GM19193 (cell line): ENCODE results near the gene NRBF2.

ENCODE experiments used
- POLR2A ChIP-seq: IDR thresholded peaks from 4 replicates; pipeline ENCODE4 v1.6.1; 2011; ENCODE audit not compliant: insufficient read depth, insufficient read length; ENCODE audit errors: extremely low read depth

The NRBF2 gene

DNA sequence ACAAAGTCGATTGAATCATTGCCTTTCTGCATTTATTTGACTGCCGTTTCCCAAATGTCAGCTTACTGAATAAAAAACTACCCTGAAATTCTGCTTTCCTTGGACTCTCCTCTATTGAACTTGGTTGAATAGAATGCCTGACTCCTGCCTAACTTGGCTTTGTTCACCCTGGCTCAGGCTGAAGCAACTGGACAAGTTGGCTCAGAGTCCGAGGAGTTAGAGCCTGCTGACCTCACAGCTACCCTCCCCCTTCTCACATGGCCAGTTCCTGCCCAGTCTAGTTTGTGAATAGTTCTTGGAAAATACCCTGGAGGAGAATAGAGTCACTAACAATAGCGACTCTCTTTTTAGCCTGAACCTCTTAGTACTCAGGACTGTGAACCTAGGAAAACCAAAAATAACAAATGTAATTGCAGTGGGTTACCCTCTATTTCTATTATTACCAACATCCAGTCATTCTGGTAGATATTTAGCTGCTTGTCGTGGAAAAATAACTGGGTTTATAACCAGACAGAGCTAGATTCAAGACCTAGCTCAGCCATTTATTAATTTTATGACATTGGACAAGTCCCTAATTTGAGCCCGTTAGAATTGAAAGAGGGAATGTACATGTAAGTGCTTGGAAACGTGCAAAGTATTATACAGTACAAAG lies 17.3 kb upstream of the NRBF2 start:
- TF ChIP-seq POLR2A, result no peak

DNA sequence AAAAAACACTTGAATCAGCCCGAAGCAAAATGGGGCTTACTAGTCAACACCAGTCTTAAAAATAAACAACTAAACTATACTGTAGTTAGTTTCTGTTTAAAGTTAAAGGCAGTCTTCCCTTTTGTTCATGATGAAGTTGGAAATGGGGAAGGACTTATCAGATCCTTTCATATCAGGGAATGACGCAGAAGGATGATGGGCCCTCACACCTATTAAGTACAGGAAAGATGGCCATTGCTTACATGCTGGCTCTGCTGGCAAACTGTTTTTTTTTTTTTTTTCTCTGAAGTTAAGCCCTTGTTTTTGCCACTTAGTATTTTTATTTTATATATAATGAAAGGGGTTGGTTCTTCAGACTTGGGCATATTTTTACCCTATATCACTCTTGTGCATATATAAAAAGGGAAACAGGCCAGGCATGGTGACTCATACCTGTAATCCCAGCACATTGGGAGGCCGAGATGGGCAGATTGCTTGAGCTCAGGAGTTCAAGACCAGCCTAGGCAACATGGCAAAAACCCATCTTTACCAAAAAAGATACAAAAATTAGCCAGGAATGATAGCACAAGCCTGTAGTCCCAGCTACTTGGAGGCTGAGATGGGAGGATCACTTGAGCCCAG lies 16.6 kb upstream of the NRBF2 start:
- no peak for TF ChIP-seq POLR2A

DNA sequence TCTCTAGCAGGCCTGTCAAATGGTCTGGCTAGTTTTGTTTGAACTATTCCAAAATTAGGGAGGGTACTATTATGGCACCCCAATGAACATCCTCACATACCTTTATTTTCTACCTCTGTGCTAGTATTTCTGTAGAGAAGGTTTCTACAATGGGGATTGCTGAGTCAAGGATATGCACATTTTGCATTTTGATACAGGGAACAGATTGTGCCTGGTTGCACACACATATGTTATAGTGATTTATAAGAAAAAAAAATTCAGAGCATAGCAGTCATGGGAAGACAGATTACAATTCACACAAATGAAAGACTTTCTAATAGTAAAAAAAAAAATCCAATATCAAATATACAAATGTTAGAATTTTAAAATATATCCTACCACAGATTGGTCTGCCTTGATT lies 14.1 kb upstream of the NRBF2 start:
- no peak for TF ChIP-seq POLR2A

DNA sequence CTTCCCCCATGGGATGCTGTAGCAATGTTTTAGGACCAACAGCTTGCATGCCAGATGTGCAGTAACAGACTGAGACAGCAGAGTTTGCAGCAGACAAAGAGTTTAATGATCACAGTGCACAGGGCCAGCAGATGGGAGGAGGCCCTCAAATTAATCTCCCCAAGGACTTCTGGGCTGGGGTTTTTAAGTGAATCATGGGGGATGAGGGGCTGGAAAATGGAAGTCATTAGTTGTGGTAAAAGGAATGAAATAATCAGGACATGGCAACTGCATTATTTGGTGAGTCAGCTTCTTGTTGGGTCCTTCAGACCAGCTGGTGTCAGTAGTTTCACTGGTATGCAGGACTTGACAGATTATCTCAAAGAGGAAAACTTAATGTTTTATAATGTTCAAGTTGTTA lies 12.6 kb upstream of the NRBF2 start:
- TF ChIP-seq POLR2A, result no peak

DNA sequence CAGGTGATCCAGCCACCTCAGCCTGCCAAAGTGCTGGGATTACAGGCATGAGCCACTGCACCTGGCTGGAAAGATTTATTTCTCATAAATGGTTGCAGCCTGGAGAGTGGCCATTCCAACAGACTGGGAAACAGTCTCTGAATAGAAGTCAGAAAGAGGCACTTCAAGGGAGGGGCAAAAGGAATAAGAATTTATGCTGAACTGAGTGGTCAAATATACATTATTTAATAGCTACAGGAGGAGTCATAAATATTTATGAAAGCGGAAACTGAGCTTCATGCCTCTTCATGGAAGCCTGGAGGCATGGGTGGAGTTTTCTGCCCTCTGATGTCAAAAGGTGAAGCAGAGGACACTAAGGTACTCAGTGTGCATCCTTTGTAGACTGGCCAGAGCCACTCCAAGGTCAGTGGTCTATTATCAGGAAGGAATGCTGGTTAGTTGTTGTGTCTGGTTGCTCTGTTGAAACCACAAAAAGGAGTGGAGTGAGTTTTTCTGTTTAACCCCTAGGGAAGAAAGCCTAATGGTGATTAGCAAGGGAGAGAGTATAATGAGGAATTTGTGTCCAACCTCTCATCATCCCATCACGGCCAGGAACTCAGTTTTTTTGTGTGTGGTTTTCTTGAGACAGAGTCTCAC lies 9.3 kb upstream of the NRBF2 start:
- no peak for TF ChIP-seq POLR2A

DNA sequence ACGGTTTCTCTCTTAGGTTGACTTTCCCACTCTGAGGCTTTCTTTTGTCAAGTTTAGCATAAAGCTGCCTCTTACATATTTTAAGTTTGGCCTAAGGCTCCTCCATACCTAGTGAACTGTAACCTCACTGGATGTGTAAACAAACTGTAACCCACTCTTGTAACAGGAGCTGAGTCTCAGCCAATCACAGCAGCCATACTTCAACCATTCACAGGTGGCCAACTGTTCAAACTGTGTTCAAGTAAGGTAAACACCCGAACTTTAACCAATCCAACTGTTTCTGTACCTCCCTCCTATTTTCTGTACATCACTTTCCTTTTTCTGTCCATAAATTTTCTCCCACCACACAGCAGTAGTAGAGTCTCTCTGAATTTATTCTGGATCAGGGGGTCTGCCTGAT lies 7.7 kb upstream of the NRBF2 start:
- no peak for TF ChIP-seq POLR2A

DNA sequence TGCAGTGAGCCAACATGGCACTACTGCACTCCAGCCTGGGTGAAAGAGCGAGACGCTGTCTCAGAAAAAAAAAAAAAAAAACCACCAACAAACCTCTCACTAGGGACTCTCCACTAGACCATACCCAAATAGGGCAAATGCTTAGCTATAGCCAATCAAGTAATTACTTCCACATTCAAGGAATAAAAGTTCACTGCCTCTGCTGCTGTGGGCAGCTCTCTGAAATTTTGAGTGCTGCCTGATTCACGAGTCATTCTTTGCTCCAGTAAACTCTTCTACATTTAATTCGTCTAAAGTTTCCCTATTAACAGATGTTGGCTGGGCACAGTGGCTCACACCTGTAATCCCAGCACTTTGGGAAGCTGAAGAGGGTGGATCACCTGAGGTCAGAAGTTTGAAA lies 4.7 kb upstream of the NRBF2 start:
- no peak for TF ChIP-seq POLR2A

DNA sequence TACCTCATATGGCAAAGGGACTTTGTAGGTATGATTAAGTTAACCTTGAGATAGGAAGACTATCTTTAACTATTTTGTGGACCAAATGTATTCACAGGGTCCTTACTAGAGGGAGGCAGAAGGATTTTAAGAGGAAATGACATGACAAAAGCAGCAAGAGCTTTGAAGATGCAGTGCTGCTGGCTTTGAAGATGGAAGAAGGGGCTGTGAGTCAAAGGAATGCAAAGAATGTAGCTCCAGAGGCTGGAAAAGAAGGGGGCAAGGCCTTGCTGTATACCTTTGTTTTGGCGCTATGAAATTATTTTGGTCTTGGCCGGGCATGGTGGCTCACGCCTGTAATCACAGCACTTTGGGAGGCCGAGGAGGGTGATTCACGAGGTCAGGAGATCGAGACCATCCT lies 3.2 kb upstream of the NRBF2 start:
- no peak for TF ChIP-seq POLR2A

DNA sequence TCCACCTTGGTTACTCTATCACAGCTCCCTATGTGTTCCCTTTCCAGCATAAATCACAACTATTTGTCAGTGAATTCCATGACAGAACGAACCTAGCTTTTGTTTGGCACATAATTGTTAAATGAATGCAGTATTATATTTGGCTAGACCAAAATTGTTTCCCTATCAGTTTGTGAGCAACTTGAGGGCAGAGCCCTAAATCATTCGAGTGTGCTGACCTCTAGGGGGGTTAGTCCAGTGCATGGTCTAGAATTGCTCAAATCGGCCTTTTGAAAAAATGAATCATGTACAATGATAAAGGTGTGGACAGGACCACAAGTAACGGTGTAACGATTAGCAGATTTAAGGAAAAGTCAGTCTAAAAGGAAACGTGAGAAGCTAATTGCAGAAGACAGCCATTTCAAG lies 475 bp upstream of the NRBF2 start:
- TF ChIP-seq POLR2A, result no peak

DNA sequence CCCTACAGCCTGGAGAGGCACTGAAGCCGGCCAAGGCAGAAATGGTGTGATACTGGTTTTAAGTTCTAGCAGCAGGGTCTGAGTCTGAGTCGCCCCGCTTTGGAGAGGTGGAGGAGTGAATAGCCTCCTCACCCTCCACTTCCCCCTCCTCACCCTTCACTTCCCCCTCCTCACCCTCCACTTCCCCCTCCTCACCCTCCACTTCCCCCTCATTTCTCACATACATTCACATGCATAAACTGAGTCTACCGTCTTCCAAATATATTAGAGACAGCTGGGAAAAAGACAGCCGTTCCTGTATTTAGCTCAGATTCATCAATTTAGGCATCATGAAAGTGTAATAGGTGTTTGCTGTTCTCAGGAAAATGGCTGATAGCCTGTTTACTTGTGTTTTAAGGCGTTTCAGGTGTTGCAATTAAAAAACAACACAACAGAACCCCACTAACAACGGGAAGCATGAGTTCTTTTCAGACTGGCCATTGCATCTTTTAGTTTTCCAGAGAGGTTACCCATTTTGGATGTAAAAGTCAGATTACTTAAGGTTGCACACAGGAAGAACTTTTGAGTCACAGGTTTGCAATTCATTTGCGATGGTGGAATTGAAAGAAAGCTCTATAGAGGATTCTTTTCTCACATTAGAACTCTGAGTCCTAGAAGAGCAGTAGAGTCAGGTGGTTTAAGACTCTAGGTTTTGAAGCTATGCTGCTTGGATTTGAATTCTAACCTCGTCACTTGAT lies 861 bp downstream of the NRBF2 start:
- TF ChIP-seq POLR2A, result no peak

DNA sequence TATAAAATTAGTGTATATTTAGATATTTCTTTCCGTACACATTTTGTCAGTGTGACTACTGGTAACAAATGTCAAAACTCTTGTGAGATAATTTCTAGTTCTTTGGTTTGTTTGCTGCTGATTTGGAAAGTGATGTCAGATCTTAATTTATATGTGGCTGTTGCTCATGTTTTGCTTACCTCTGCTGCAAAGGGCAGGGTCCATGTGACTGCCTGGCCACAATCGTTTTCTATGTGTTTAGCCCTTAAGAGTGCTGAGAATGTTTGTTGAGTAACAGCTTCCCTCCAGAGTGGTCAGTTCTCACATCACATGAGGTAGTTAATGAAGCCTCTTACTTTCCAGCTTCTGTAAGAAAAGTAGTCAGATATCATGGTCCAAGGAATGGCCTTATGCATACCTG lies 4.2 kb downstream of the NRBF2 start:
- TF ChIP-seq POLR2A, result no peak

DNA sequence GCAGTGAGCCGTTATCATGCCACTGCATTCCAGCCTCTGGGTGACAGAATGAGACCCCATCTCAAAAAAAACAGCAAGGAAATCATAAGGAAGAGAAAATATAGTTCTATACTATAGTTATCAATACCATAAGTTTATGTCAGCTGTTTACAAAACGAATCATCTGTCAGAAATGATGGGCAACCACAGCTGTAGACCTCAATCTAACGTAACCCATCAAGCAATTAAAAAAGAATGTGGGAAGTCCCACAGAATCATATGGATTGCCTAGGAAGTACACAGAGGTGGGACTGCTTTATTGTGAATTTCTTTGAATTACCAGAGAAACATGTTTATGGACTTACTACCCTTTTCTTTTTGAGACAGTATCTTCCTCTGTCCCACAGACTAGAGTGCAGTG lies 6.9 kb downstream of the NRBF2 start:
- TF ChIP-seq POLR2A, result no peak

DNA sequence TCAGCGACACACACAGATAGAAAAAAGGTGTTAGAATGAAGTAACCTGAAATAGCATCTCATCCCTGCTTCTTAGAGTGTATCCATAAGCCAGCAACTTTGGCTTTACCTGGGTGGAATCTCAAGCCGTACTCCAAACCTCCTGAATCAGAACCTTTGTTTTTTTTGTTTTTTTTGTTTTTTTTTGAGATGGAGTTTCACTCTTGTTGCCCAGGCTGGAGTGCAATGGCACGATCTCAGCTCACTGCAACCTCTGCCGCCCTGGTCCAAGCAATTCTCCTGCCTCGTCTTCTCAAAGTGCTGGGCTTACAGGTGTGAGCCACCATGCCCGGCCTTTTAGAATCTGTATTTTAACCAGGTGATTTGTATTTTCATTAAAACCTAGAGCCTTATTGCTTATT lies 9.0 kb downstream of the NRBF2 start:
- no peak for TF ChIP-seq POLR2A

DNA sequence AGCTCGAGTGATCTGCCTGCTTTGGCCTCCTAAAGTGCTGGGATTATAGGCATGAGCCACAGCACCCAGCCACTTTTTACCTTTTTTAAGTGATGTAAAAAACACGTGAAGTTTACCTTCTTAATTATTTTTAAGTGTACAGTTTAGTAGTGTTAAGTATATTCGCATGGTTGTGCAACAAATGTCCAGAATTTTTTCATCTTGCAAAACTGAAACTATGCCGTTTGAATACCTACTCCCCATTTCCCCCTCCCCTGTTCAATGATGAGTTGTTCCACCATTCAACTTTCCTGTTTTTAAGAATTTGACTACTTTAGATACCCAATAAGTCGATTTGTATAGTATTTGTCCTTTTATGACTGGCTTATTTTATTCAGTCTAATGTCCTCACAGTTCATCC lies 10.9 kb downstream of the NRBF2 start:
- no peak for TF ChIP-seq POLR2A

DNA sequence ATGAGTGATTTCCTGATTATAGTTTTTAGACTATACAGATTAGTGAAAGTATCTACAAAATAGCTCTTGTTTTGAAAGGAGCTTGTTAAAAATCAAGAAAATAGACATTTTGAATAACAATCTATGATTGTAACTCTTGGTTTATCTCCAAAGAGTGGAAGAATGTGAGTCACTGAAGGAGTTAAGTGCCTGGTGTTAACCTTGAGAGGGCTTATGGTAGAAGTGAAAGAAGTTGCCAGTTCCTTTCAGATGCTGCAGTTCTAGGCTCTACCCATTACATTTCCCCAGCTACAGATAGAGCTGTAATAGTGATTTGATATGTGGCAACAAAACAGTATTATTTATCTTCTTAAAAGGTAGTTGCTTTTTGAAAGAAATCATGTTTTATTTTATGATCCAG lies 12.7 kb downstream of the NRBF2 start:
- no peak for TF ChIP-seq POLR2A

DNA sequence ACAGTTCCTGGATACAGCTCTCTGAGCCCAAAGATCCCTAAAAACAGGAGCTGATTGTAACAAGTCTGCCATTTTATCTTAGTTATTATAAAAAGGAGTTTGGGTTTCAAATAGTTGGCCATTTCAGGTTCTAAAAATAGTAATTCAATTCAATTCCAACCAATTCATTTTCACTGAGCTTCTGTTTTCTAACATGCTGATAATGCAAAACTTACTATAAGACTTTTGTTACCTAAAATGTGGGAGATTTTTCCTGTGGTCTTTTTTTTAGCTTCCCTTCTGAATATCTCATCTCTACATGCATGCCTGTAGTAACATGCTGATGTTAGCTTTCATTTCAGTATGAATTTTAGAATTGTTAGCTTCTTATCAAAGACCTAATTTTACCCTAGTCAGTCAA lies 13.4 kb downstream of the NRBF2 start:
- no peak for TF ChIP-seq POLR2A
